OCI-LY3 (cell line): ENCODE data around the gene P4HTM.
A peak's percentile ranks its signal among the peaks of the same experiment; 100 is the strongest.

Source experiments
- H2AFZ ChIP-seq: fragments of 200-600, 300-600 bp; shearing (Covaris generic); 2 replicates; pipeline ENCODE4 v1.6.0; 2014; ENCODE audit warnings: antibody characterized with exemption, low read depth, low read length
- H3K27ac ChIP-seq: fragments of 200-600, 300-600 bp; sonication (generic); 2 replicates; pipeline ENCODE4 v1.5.1; 2014; ENCODE audit warnings: mild to moderate bottlenecking, low read length, moderate library complexity, mixed read lengths
- H3K27me3 ChIP-seq: fragments of 200-600, 300-600 bp; sonication (generic); 2 replicates; pipeline ENCODE4 v1.6.1; 2014; ENCODE audit warnings: low read depth, low read length, mixed read lengths
- H3K36me3 ChIP-seq: fragments of 200-600, 300-600 bp; sonication (generic); replicated peaks from 2 replicates; pipeline ENCODE3; 2014; ENCODE audit warnings: low read depth, low read length, mixed read lengths
- H3K4me1 ChIP-seq: fragments of 300-600, 200-600 bp; sonication (generic); 2 replicates; pipeline ENCODE4 v1.6.1; 2014; ENCODE audit warnings: low read length, mixed read lengths
- H3K4me2 ChIP-seq: fragments of 200-600, 300-600 bp; sonication (generic); 2 replicates; pipeline ENCODE4 v1.6.1; 2014; ENCODE audit warnings: low read length, mixed read lengths
- H3K4me3 ChIP-seq: fragments of 300-600, 200-600 bp; sonication (generic); 2 replicates; pipeline ENCODE4 v1.5.1; 2014; ENCODE audit warnings: antibody characterized with exemption, mild to moderate bottlenecking, low read length, moderate library complexity
- H3K79me2 ChIP-seq: fragments of 300-600, 200-600 bp; shearing (Covaris generic); 2 replicates; pipeline ENCODE4 v1.6.1; 2014; ENCODE audit warnings: mild to moderate bottlenecking, low read length, mixed read lengths
- H3K9ac ChIP-seq: fragments of 300-600, 200-600 bp; shearing (Covaris generic); 2 replicates; pipeline ENCODE4 v1.6.0; 2014; ENCODE audit warnings: mild to moderate bottlenecking, low read length, moderate library complexity
- H3K9me3 ChIP-seq: fragments of 200-600, 300-600 bp; shearing (Covaris generic); 2 replicates; pipeline ENCODE4 v1.6.1; 2014; ENCODE audit warnings: low read length, mixed read lengths; ENCODE audit not compliant: insufficient read depth
- H4K20me1 ChIP-seq: fragments of 200-600, 300-600 bp; sonication (generic); 2 replicates; pipeline ENCODE4 v1.6.1; 2016; ENCODE audit warnings: low read length, mixed read lengths; ENCODE audit not compliant: insufficient read depth
- CTCF ChIP-seq: fragments of 200-600, 300-600 bp; sonication (generic); IDR thresholded peaks from 2 replicates; pipeline ENCODE4 v1.5.1; 2014; ENCODE audit warnings: antibody characterized with exemption, low read length, low read depth
- EZH2phosphoT487 ChIP-seq: fragments of 200-600 bp; shearing (Covaris generic); IDR thresholded peaks from 2 replicates; pipeline ENCODE4 v1.6.1; 2018; ENCODE audit warnings: antibody characterized with exemption, mixed run types, low read depth

P4HTM gene

GRCh38 chr3:49012441-49013017, 22.5 kb downstream of the P4HTM start:
- TF ChIP-seq EZH2phosphoT487 (no peak), CTCF (no peak)
- Histone ChIP-seq H3K9ac (no peak overlapping the region), H3K4me3 (no peak overlapping the region), H2AFZ (no peak overlapping the region), H3K27ac (no peak overlapping the region), H3K36me3 (peaks cover 48% of the 10 kb centered on the region), H4K20me1 (peaks cover 50% of the 10 kb centered on the region), H3K27me3 (no peaks in the 10 kb centered on the region), H3K4me2 (no peak overlapping the region), H3K79me2 (peaks cover 59% of the 10 kb centered on the region), H3K9me3 (no peaks in the 10 kb centered on the region), H3K4me1 (peaks cover 10% of the 10 kb centered on the region)

GRCh38 chr3:49013113-49013737, 23.2 kb downstream of the P4HTM start:
- no peak overlapping the region for H3K4me2 ChIP-seq
- H3K79me2 ChIP-seq, result peaks cover 52% of the 10 kb centered on the region
- H3K27ac ChIP-seq, result no peak overlapping the region
- H3K9me3 ChIP-seq, result no peaks in the 10 kb centered on the region
- TF ChIP-seq EZH2phosphoT487, result no peak
- no peak for TF ChIP-seq CTCF
- peaks cover 48% of the 10 kb centered on the region for H3K36me3 ChIP-seq
- H4K20me1 ChIP-seq, result peaks cover 46% of the 10 kb centered on the region
- H2AFZ ChIP-seq, result no peak overlapping the region
- no peak overlapping the region for H3K4me3 ChIP-seq
- no peak overlapping the region for H3K9ac ChIP-seq
- peaks cover 10% of the 10 kb centered on the region for H3K4me1 ChIP-seq
- H3K27me3 ChIP-seq, result no peaks in the 10 kb centered on the region

GRCh38 chr3:49013738-49014660, 24.0 kb downstream of the P4HTM start:
- H3K4me1 ChIP-seq, result peaks cover 6% of the 10 kb centered on the region
- H4K20me1 ChIP-seq, result peaks cover 39% of the 10 kb centered on the region
- no peak overlapping the region for H3K9ac ChIP-seq
- H3K27ac ChIP-seq, result no peak overlapping the region
- peaks cover 45% of the 10 kb centered on the region for H3K79me2 ChIP-seq
- no peaks in the 10 kb centered on the region for H3K27me3 ChIP-seq
- TF ChIP-seq EZH2phosphoT487 (no peak), CTCF (peak; percentile 51)
- no peak overlapping the region for H2AFZ ChIP-seq
- H3K4me3 ChIP-seq, result no peak overlapping the region
- H3K9me3 ChIP-seq, result no peaks in the 10 kb centered on the region
- H3K4me2 ChIP-seq, result no peak overlapping the region
- H3K36me3 ChIP-seq, result peaks cover 48% of the 10 kb centered on the region

- no peak overlapping the region for H3K4me3 ChIP-seq
- H2AFZ ChIP-seq, result no peak overlapping the region
- no peaks in the 10 kb centered on the region for H3K27me3 ChIP-seq
- H3K4me1 ChIP-seq, result peaks cover 15% of the 10 kb centered on the region
- peaks cover 37% of the 10 kb centered on the region for H4K20me1 ChIP-seq
- H3K36me3 ChIP-seq, result peaks cover 51% of the 10 kb centered on the region
- no peaks in the 10 kb centered on the region for H3K9me3 ChIP-seq
- no peak for TF ChIP-seq CTCF
- TF ChIP-seq EZH2phosphoT487, result no peak
- no peak overlapping the region for H3K9ac ChIP-seq
- H3K27ac ChIP-seq, result no peak overlapping the region
- peaks cover 45% of the 10 kb centered on the region for H3K79me2 ChIP-seq
- H3K4me2 ChIP-seq, result no peak overlapping the region
Measured at GRCh38 chr3:49015072-49015471, 25.0 kb downstream of the P4HTM start.
